ENCODE results near the gene SHD. TPM values are rescaled to one million over a fixed set of nuclear protein-coding genes. Genes with fewer than 3 reads are reported as not detected.

SHD gene
- total and polyA plus RNA-seq, 2 of the 13 experiments (the other 11 are each of a cell fraction or from before 2014, with no cell fraction given) = 0.11 to 0.20 TPM

DNA sequence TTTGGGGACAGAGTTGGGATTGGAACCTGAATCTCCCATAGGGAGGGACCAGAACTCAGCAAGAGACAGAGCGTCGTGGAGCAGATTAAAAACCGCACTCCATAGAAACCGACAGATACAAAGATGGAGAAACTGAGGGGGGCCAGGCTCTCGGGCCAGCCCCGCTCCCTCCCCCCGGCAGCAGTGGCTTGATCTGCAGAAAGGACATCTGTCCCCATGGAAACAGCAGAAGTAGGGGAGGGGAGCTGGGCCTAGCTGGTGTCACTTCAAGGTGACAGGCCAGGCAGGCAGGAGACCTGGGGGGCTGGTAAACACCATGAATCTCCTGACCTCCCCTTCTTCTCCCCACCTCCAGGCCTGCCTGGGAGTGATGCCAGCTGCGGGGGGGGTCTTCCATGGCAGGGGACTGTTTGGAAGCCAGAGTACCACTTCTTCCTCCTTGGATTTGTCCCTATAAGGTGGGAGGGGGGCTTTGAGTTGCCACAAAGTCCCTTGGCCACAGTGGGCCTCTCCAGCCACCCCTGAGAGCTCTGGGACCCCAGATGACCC is 12.2 kb downstream of the SHD start:
- FAIRE-seq = no peak
- no peak overlapping the region for H3K4me3 ChIP-seq (replicated peaks in 1 of 3; ENCODE audit: insufficient read depth in 1 of 3, low read depth in 2 of 3, low read length in 3 of 3)
- CTCF ChIA-PET (ENCODE audit: low intra/inter-chr PET ratio, low total read pairs) = no interaction called here
- H3K27ac ChIP-seq (ENCODE audit: extremely low read length, insufficient read depth, low read length) = no peak overlapping the region
- TF ChIP-seq, protein P1, sequence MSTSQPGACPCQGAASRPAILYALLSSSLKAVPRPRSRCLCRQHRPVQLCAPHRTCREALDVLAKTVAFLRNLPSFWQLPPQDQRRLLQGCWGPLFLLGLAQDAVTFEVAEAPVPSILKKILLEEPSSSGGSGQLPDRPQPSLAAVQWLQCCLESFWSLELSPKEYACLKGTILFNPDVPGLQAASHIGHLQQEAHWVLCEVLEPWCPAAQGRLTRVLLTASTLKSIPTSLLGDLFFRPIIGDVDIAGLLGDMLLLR (CRISPR knock-in tag; IDR thresholded peaks at IDR 0.05) = no peak
- no peak for TF ChIP-seq KDM6A (CRISPR knock-in tag; IDR thresholded peaks at IDR 0.05; ENCODE audit: low read depth)
- no peak for TF ChIP-seq ZNF331 (CRISPR knock-in tag; IDR thresholded peaks at IDR 0.05)
- TF ChIP-seq NR3C1 (CRISPR knock-in tag; IDR thresholded peaks at IDR 0.05) = no peak
- no peak for TF ChIP-seq FIP1L1 (IDR thresholded peaks at IDR 0.05; ENCODE audit: borderline replicate concordance, insufficient read depth, low read depth, low read length)
- peaks cover 7% of the 10 kb centered on the region; the same call in 1 of the 2 replicates for H3K4me1 ChIP-seq (ENCODE audit: insufficient read depth, low read length)
- ATAC-seq = no peak
- no peak overlapping the region for H2AFZ ChIP-seq (ENCODE audit: low read length)
- in situ Hi-C loops (cut with HindIII; ENCODE audit: extremely low pct_ligation_motif_present, low pct_unique_long_range_greater_than_20kb) = no loop called here
- no peaks in the 10 kb centered on the region for H3K79me2 ChIP-seq (ENCODE audit: insufficient read depth, low read length)
- no peaks in the 10 kb centered on the region for H4K20me1 ChIP-seq (ENCODE audit: insufficient read depth, low read length)
- no peak for DNase-seq (ENCODE audit: low spot score)
- 73% methylated on average over 8 of the region's 8 CpGs for WGBS (ENCODE audit: low lambda C conversion rate)
- BruUV-seq (replicated peaks) = no TSS peak
- peaks cover 0 to 2% of the 10 kb centered on the region in 2 experiments; a peak in 2 of 5 replicates for H3K27me3 ChIP-seq (ENCODE audit: control insufficient read depth in 1 of 2, insufficient read depth in 2 of 2, low read length in 2 of 2)
- H3K36me3 ChIP-seq (replicated peaks in 1 of 2; ENCODE audit: control insufficient read depth in 1 of 2, insufficient read depth in 2 of 2, low read length in 2 of 2) = no peaks in the 10 kb centered on the region
- no peaks in the 10 kb centered on the region for H3K9me3 ChIP-seq (ENCODE audit: low read length)
- intact Hi-C loops (cut with micrococcal nuclease; ENCODE audit: unreplicated experiment) = no loop called here
- H3K4me2 ChIP-seq (ENCODE audit: low read depth, low read length) = no peak overlapping the region
- no peak overlapping the region for H3K9ac ChIP-seq (ENCODE audit: insufficient read depth, low read depth, low read length)
- POLR2A ChIA-PET = no interaction called here

DNA sequence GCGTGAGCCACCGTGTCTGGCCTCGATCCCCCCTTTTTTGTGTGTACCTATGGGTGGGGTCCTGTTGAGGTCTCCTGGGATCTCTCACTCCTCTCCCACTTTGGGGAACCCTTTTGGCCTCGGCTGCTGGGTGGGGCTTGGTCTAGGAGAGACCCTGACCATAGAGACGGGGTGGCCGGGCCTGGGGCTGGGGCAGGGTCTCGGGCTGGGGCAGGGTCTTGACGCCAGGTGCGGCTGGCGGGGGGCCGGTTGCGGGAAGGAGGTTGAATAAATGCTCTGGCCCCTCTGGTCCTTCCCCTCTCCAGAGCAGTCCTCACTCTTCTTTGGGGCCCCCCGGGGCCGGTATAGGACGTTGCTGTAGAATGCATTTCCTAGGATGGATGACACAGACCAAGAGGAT is 13.4 kb downstream of the SHD start:
- Histone ChIP-seq H4K20me1 (ENCODE audit: insufficient read depth, low read length) (no peaks in the 10 kb centered on the region), H3K36me3 (replicated peaks in 1 of 2; ENCODE audit: control insufficient read depth in 1 of 2, insufficient read depth in 2 of 2, low read length in 2 of 2) (no peaks in the 10 kb centered on the region), H3K27me3 (ENCODE audit: control insufficient read depth in 1 of 2, insufficient read depth in 2 of 2, low read length in 2 of 2) (peaks cover 0 to 2% of the 10 kb centered on the region in 2 experiments; a peak in 2 of 5 replicates), H2AFZ (ENCODE audit: low read length) (no peak overlapping the region), H3K4me1 (ENCODE audit: insufficient read depth, low read length) (peaks cover 7% of the 10 kb centered on the region; the same call in 1 of the 2 replicates), H3K4me2 (ENCODE audit: low read depth, low read length) (no peak overlapping the region), H3K27ac (ENCODE audit: extremely low read length, insufficient read depth, low read length) (no peak overlapping the region), H3K4me3 (replicated peaks in 1 of 3; ENCODE audit: insufficient read depth in 1 of 3, low read depth in 2 of 3, low read length in 3 of 3) (no peak overlapping the region), H3K9ac (ENCODE audit: insufficient read depth, low read depth, low read length) (no peak overlapping the region), H3K9me3 (ENCODE audit: low read length) (no peaks in the 10 kb centered on the region), H3K79me2 (ENCODE audit: insufficient read depth, low read length) (no peaks in the 10 kb centered on the region)
- in situ Hi-C loops (cut with HindIII; ENCODE audit: extremely low pct_ligation_motif_present, low pct_unique_long_range_greater_than_20kb) = no loop called here
- intact Hi-C loops (cut with micrococcal nuclease; ENCODE audit: unreplicated experiment) = no loop called here
- DNase-seq (ENCODE audit: low spot score) (no peak), ATAC-seq (no peak), FAIRE-seq (no peak)
- ChIA-PET CTCF (ENCODE audit: low intra/inter-chr PET ratio, low total read pairs) (no interaction called here), POLR2A (no interaction called here)
- WGBS (ENCODE audit: low lambda C conversion rate) = 11% methylated on average over 5 of the region's 15 CpGs
- no TSS peak for BruUV-seq (replicated peaks)
- TF ChIP-seq ZNF605 (CRISPR knock-in tag; IDR thresholded peaks at IDR 0.05) = no peak
- no peak for TF ChIP-seq REXO4 (CRISPR knock-in tag; IDR thresholded peaks at IDR 0.05; ENCODE audit: borderline replicate concordance)
- no peak for TF ChIP-seq SRF (IDR thresholded peaks at IDR 0.05; ENCODE audit: low read depth, low read length)
- TF ChIP-seq, protein P2, sequence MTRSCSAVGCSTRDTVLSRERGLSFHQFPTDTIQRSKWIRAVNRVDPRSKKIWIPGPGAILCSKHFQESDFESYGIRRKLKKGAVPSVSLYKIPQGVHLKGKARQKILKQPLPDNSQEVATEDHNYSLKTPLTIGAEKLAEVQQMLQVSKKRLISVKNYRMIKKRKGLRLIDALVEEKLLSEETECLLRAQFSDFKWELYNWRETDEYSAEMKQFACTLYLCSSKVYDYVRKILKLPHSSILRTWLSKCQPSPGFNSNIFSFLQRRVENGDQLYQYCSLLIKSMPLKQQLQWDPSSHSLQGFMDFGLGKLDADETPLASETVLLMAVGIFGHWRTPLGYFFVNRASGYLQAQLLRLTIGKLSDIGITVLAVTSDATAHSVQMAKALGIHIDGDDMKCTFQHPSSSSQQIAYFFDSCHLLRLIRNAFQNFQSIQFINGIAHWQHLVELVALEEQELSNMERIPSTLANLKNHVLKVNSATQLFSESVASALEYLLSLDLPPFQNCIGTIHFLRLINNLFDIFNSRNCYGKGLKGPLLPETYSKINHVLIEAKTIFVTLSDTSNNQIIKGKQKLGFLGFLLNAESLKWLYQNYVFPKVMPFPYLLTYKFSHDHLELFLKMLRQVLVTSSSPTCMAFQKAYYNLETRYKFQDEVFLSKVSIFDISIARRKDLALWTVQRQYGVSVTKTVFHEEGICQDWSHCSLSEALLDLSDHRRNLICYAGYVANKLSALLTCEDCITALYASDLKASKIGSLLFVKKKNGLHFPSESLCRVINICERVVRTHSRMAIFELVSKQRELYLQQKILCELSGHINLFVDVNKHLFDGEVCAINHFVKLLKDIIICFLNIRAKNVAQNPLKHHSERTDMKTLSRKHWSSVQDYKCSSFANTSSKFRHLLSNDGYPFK (CRISPR knock-in tag; IDR thresholded peaks at IDR 0.05; ENCODE audit: borderline replicate concordance) = no peak
- no peak for TF ChIP-seq CHD4 (IDR thresholded peaks at IDR 0.05; ENCODE audit: borderline replicate concordance, low read length)
- no peak for TF ChIP-seq ZNF329 (CRISPR knock-in tag; IDR thresholded peaks at IDR 0.05; ENCODE audit: low read depth)
- TF ChIP-seq TBX2 (CRISPR knock-in tag; IDR thresholded peaks at IDR 0.05; ENCODE audit: borderline replicate concordance) = no peak
- TF ChIP-seq USF2 (IDR thresholded peaks at IDR 0.05; ENCODE audit: low read depth, low read length) = no peak
- no peak for TF ChIP-seq USF2 (CRISPR knock-in tag; IDR thresholded peaks at IDR 0.05; ENCODE audit: borderline replicate concordance)
